ENCODE data around the gene PDCD6IP.

DNA sequence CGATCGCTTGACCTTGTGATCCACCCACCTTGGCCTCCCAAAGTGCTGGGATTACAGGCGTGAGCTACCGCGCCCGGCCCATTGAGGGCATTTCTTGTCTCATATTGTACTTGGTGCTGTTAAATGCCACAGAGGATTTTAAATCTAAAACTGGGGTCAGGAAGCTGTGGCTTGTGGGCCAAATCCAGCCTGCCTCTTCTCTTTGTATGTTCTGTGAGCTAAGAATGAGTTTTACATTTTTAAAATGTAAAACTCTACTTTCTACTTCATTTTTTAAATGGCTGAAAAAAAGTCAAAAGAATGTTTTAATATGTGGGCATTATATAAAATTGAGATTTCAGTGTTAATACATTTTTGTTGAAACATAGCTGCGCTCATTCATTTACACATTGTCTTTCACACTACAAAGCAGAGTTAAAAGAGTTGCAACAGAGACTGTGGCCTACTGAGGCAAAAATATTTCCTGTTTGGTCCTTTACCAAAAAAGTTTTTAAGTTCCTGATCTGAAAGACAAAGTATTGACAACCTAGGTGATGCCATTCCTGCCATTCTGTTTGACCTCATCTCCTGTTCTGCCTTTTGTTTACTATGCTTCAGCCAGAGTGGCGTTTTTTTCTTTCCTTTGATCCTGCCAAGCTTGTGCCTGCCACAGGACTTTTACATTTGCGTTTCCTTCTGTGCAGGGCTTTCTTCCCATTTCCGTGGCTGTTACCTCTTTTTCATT lies 50.4 kb downstream of the PDCD6IP start:
- no peak for TF ChIP-seq POLR2A (IDR thresholded peaks at IDR 0.05; ENCODE audit: low read depth, low read length)
- TF ChIP-seq POLR2AphosphoS5 (IDR thresholded peaks at IDR 0.05; ENCODE audit: low read depth, low read length), result no peak
- TF ChIP-seq TAF1 (IDR thresholded peaks at IDR 0.05; ENCODE audit: borderline replicate concordance, low read depth, low read length), result no peak

Data from GM12892 (cell line).